ENCODE data around the gene RABL2A. TPM values are rescaled to one million over a fixed set of nuclear protein-coding genes. Genes with fewer than 3 reads are reported as not detected.

RABL2A gene
- total RNA-seq = 0.89 and 3.7 TPM in 2 replicates

DNA sequence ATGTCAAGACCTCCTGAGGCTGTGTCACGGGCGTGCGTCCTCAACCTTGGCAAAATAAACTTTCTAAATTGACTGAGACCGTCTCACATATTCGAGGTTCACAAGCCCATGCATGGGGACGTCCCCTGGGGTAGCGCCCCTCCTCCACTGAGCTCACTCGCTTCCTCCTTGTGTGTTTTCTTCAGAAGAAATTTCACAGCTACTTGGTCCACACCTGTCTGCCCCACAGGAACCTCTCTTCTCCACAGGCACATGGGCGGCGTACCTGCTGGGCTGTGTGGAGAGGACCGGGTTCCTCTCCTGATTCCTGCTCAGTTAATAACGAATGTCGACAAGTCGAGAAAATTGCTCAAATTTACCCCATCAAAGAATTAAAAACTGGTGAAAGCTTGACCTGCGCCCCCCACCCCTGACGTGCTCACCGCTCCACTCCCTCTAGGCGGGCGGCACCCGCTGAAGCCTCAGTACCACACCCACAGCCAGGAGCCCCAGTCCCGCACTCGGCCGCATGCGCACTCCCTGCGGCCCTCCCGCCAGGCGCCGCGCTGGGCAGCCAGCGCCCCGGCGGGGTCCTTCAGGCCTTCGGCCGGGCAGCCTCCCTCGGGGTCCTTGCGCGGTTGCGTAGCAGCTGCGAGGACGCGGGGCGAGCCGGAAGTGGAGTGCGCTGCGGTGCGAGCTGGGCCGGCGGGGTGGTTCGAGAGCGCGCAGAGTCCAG is at the start of gene RABL2A:
Gene RABL2A (plus strand): TSS at position 651 of the 715 bp plus-strand sequence. CDS start 1,341 bp downstream, outside the sequence.

Other genes with a start within 250 kb of the RABL2A start
- gene ZNG1B, start 189.6 kb upstream of the RABL2A start, total RNA-seq = 6.6 and 12.9 TPM in 2 replicates
- gene FOXD4L1, start 128.6 kb upstream of the RABL2A start, total RNA-seq = not detected in 2 replicates
- gene SLC35F5, start 129.4 kb downstream of the RABL2A start, total RNA-seq = 65.0 and 87.4 TPM in 2 replicates

All from myometrial cell (primary cell).